ENCODE measurements around the gene PLXDC1.

GRCh38 chr17:39194985-39195524 is 43.6 kb upstream of the PLXDC1 start:
- TF ChIP-seq CTCF (IDR thresholded peaks at IDR 0.05 in 8 of 11, conservative IDR thresholded peaks at IDR 0.05 in 3 of 11) (no peak), POLR2AphosphoS5 (IDR thresholded peaks at IDR 0.05) (no peak), POLR2A (IDR thresholded peaks at IDR 0.05) (no peak)
